Neural progenitor cell (in vitro differentiated cells): Measurements from ENCODE around the gene CREB5. TPM values are rescaled to one million over a fixed set of nuclear protein-coding genes. Genes with fewer than 3 reads are reported as not detected.

Experiments used
- DNase-seq: peaks from one replicate; pipeline ENCODE4 v3.0.0-alpha.2; 2016; ENCODE audit warnings: low spot score
- H2AFZ ChIP-seq: fragments of 200-600 bp; sonication (generic); replicated peaks from 2 replicates; pipeline ENCODE4 v1.6.1; 2016; ENCODE audit warnings: antibody characterized with exemption
- H3F3A ChIP-seq: fragments of 200-600 bp; sonication (generic); 2 replicates; pipeline ENCODE4 v1.6.1; 2016; ENCODE audit warnings: antibody characterized with exemption, low read depth
- H3K27ac ChIP-seq: fragments of 200-600 bp; sonication (generic); 2 replicates; pipeline ENCODE4 v1.5.1; 2016; ENCODE audit warnings: mild to moderate bottlenecking
- H3K27me3 ChIP-seq: fragments of 200-600 bp; sonication (generic); 2 replicates; pipeline ENCODE4 v1.6.1; 2016; ENCODE audit warnings: mild to moderate bottlenecking, moderate library complexity
- H3K36me3 ChIP-seq: fragments of 200-600 bp; sonication (generic); 2 replicates; pipeline ENCODE4 v1.5.1; 2016
- H3K4me1 ChIP-seq: fragments of 200-600 bp; sonication (generic); 2 replicates; pipeline ENCODE4 v1.6.1; 2016; ENCODE audit warnings: mixed run types
- H3K4me2 ChIP-seq: fragments of 200-600 bp; sonication (generic); 2 replicates; pipeline ENCODE4 v1.6.1; 2016
- H3K4me3 ChIP-seq: fragments of 200-600 bp; sonication (generic); 2 replicates; pipeline ENCODE4 v1.5.1; 2016
- H3K79me2 ChIP-seq: fragments of 200-600 bp; sonication (generic); 2 replicates; pipeline ENCODE4 v1.6.1; 2016; ENCODE audit warnings: low read depth
- H3K9ac ChIP-seq: fragments of 200-600 bp; sonication (generic); 2 replicates; pipeline ENCODE4 v1.6.1; 2016
- H3K9me3 ChIP-seq: fragments of 200-600 bp; sonication (generic); 2 replicates; pipeline ENCODE4 v1.5.1; 2016; ENCODE audit warnings: low read depth
- H4K20me1 ChIP-seq: fragments of 200-600 bp; sonication (generic); 2 replicates; pipeline ENCODE4 v1.6.1; 2016; ENCODE audit warnings: low read depth
- H3K27ac Mint-ChIP-seq: 3 replicates; pipeline ENCODE4 v1.8.0; 2021; ENCODE audit warnings: mixed read lengths
- H3K27me3 Mint-ChIP-seq: 2 replicates; pipeline ENCODE4 v1.8.0; 2022; ENCODE audit warnings: low read depth, mild to moderate bottlenecking, inconsistent platforms, moderate library complexity, mixed read lengths; ENCODE audit not compliant: insufficient read depth
- H3K36me3 Mint-ChIP-seq: 3 replicates; pipeline ENCODE4 v1.8.0; 2021; ENCODE audit warnings: mixed read lengths
- H3K4me1 Mint-ChIP-seq: 3 replicates; pipeline ENCODE4 v1.8.0; 2021; ENCODE audit warnings: mixed read lengths
- H3K4me3 Mint-ChIP-seq: 3 replicates; pipeline ENCODE4 v1.8.0; 2021; ENCODE audit warnings: mild to moderate bottlenecking, moderate library complexity, mixed read lengths
- H3K9me3 Mint-ChIP-seq: 3 replicates; pipeline ENCODE4 v1.8.0; 2020; ENCODE audit warnings: mixed read lengths
- CTCF ChIP-seq: fragments of 200-600 bp; sonication (generic); IDR thresholded peaks from 2 replicates; pipeline ENCODE4 v1.5.1; 2017; ENCODE audit warnings: antibody characterized with exemption, mild to moderate bottlenecking
- EZH2 ChIP-seq: fragments of 200-600 bp; sonication (generic); IDR thresholded peaks from 2 replicates; pipeline ENCODE4 v1.6.1; 2017; ENCODE audit warnings: antibody characterized with exemption, mild to moderate bottlenecking, moderate library complexity
- EZH2phosphoT487 ChIP-seq: fragments of 200-600 bp; sonication (generic); IDR thresholded peaks from 2 replicates; pipeline ENCODE4 v1.6.1; 2017; ENCODE audit warnings: antibody characterized with exemption
- total RNA-seq: library from RNA; depleted of rRNA; stranded (reverse); fragments of >200 nt; gene quantifications from 2 replicates; pipeline ENCODE4 v1.2.3, GENCODE V29; 2015; ENCODE audit warnings: low replicate concordance

The CREB5 gene
- total RNA-seq, 1 donor from 2014 or later = 1.2 TPM

- Histone ChIP-seq H3K4me3 (no peak overlapping the region), H3K27ac (no peak overlapping the region), H3F3A (peaks cover 26% of the 10 kb centered on the region), H3K27me3 (no peaks in the 10 kb centered on the region), H3K4me1 (peaks cover 34% of the 10 kb centered on the region), H2AFZ (no peak overlapping the region), H3K4me2 (no peak overlapping the region), H3K9me3 (no peaks in the 10 kb centered on the region), H3K79me2 (no peaks in the 10 kb centered on the region), H4K20me1 (no peaks in the 10 kb centered on the region), H3K9ac (no peak overlapping the region), H3K36me3 (no peaks in the 10 kb centered on the region)
- no peak for TF ChIP-seq CTCF
- no peak for TF ChIP-seq EZH2phosphoT487
- TF ChIP-seq EZH2 = no peak
- H3K36me3 Mint-ChIP-seq = no peaks in the 10 kb centered on the region
- no peaks in the 10 kb centered on the region for H3K9me3 Mint-ChIP-seq
- H3K27me3 Mint-ChIP-seq = peaks cover 4% of the 10 kb centered on the region
- no peak overlapping the region for H3K27ac Mint-ChIP-seq
- peaks cover 2% of the 10 kb centered on the region for H3K4me1 Mint-ChIP-seq
- DNase-seq = no peak
- H3K4me3 Mint-ChIP-seq = no peak overlapping the region
Observed at GRCh38 chr7:28688651-28689050, 276.3 kb downstream of the CREB5 start.

GRCh38 chr7:28695300-28696295 is 283.3 kb downstream of the CREB5 start:
- Histone ChIP-seq H3K4me3 (no peak overlapping the region), H3K36me3 (no peaks in the 10 kb centered on the region), H3K9ac (no peak overlapping the region), H3K27ac (no peak overlapping the region), H3K4me1 (peaks cover 14% of the 10 kb centered on the region), H2AFZ (no peak overlapping the region), H3K4me2 (peak overlapping the region; percentile 37), H3K9me3 (no peaks in the 10 kb centered on the region), H3K27me3 (no peaks in the 10 kb centered on the region), H3F3A (no peaks in the 10 kb centered on the region), H3K79me2 (no peaks in the 10 kb centered on the region), H4K20me1 (no peaks in the 10 kb centered on the region)
- Mint-ChIP-seq H3K9me3 (no peaks in the 10 kb centered on the region), H3K4me3 (no peak overlapping the region), H3K36me3 (no peaks in the 10 kb centered on the region), H3K27ac (peak overlapping the region; percentile 76), H3K27me3 (peaks cover 4% of the 10 kb centered on the region), H3K4me1 (peaks cover 29% of the 10 kb centered on the region)
- DNase-seq = peak; percentile 46
- no peak for TF ChIP-seq CTCF
- no peak for TF ChIP-seq EZH2
- no peak for TF ChIP-seq EZH2phosphoT487

GRCh38 chr7:28697913-28698563 is 285.7 kb downstream of the CREB5 start:
- Histone ChIP-seq H3K4me3 (no peak overlapping the region), H3K4me1 (peaks cover 17% of the 10 kb centered on the region), H2AFZ (no peak overlapping the region), H3K27ac (no peak overlapping the region), H4K20me1 (no peaks in the 10 kb centered on the region), H3F3A (no peaks in the 10 kb centered on the region), H3K36me3 (no peaks in the 10 kb centered on the region), H3K79me2 (no peaks in the 10 kb centered on the region), H3K27me3 (no peaks in the 10 kb centered on the region), H3K4me2 (no peak overlapping the region), H3K9me3 (no peaks in the 10 kb centered on the region), H3K9ac (no peak overlapping the region)
- Mint-ChIP-seq H3K4me1 (peaks cover 29% of the 10 kb centered on the region), H3K4me3 (no peak overlapping the region), H3K27me3 (no peaks in the 10 kb centered on the region), H3K27ac (no peak overlapping the region), H3K9me3 (no peaks in the 10 kb centered on the region), H3K36me3 (no peaks in the 10 kb centered on the region)
- no peak for TF ChIP-seq EZH2
- TF ChIP-seq EZH2phosphoT487 = no peak
- no peak for TF ChIP-seq CTCF
- DNase-seq = no peak
